22Rv1 (cell line): ENCODE measurements around the gene CXCL16.
A peak's percentile ranks its signal among the peaks of the same experiment; 100 is the strongest.
"Not testable (repeated sequence)": the region's sequence is repeated elsewhere in the genome, so short reads cannot be mapped to it uniquely, and the experiment has no call there.

ENCODE experiments used
- H3K27ac ChIP-seq: fragments of 450-650 bp; 2 replicates; pipeline ENCODE4 v1.5.1; 2017
- CTCF ChIP-seq: fragments of 450-650 bp; IDR thresholded peaks from 2 replicates; pipeline ENCODE4 v1.5.1; 2017; ENCODE audit warnings: mild to moderate bottlenecking
- ZFX ChIP-seq: fragments of 450-650 bp; IDR thresholded peaks from 2 replicates; pipeline ENCODE4 v1.6.1; 2017; ENCODE audit warnings: antibody characterized with exemption, borderline replicate concordance

Gene CXCL16

GRCh38 chr17:4719684-4720221 is 20.0 kb downstream of the CXCL16 start:
- peak overlapping the region; percentile 84; the same call in 1 of the 2 replicates for H3K27ac ChIP-seq
- no peak for TF ChIP-seq CTCF
- no peak for TF ChIP-seq ZFX

GRCh38 chr17:4719146-4719545 is 20.6 kb downstream of the CXCL16 start:
- no peak for TF ChIP-seq CTCF
- no peak overlapping the region for H3K27ac ChIP-seq

- no peak overlapping the region for H3K27ac ChIP-seq
- TF ChIP-seq CTCF (no peak), ZFX (no peak)
Observed at GRCh38 chr17:4718276-4718675, 21.5 kb downstream of the CXCL16 start.

GRCh38 chr17:4717791-4718190 is 21.9 kb downstream of the CXCL16 start:
- H3K27ac ChIP-seq = no peak overlapping the region
- TF ChIP-seq ZFX (no peak), CTCF (no peak)

- H3K27ac ChIP-seq = no peak overlapping the region
- TF ChIP-seq ZFX (no peak), CTCF (no peak)
Observed at GRCh38 chr17:4716081-4716480, 23.6 kb downstream of the CXCL16 start.

GRCh38 chr17:4715063-4715744 is 24.5 kb downstream of the CXCL16 start:
- H3K27ac ChIP-seq = no peak overlapping the region
- TF ChIP-seq CTCF = no peak
- TF ChIP-seq ZFX = no peak

GRCh38 chr17:4714340-4715062 is 25.2 kb downstream of the CXCL16 start:
- H3K27ac ChIP-seq = not testable (repeated sequence)
